H9 (cell line): Measurements from ENCODE around the gene METTL21C. TPM values are rescaled to one million over a fixed set of nuclear protein-coding genes. Genes with fewer than 3 reads are reported as not detected.

Experiments used
- DNase-seq: peaks from one replicate; pipeline ENCODE4 v3.0.0-alpha.2; 2017
- H2AFZ ChIP-seq: one replicate; pipeline ENCODE4 v1.6.1; 2013; ENCODE audit warnings: mild to moderate bottlenecking, low read length, control low read depth, moderate library complexity
- H2AK5ac ChIP-seq: 2 replicates; pipeline ENCODE4 v1.6.1; 2013; ENCODE audit warnings: low read length, control low read depth, mixed read lengths; ENCODE audit not compliant: insufficient read length
- H2BK120ac ChIP-seq: one replicate; pipeline ENCODE4 v1.6.1; 2013; ENCODE audit warnings: low read depth, mild to moderate bottlenecking, low read length, control low read depth, inconsistent platforms; ENCODE audit not compliant: poor library complexity, severe bottlenecking
- H2BK12ac ChIP-seq: 2 replicates; pipeline ENCODE4 v1.6.1; 2013; ENCODE audit warnings: low read length, control low read depth, mixed read lengths, low read depth; ENCODE audit not compliant: insufficient read length
- H2BK15ac ChIP-seq: 2 replicates; pipeline ENCODE4 v1.6.1; 2013; ENCODE audit warnings: low read depth, low read length, control low read depth
- H2BK20ac ChIP-seq: one replicate; pipeline ENCODE4 v1.6.1; 2013; ENCODE audit warnings: low read depth, mild to moderate bottlenecking, low read length, control low read depth, inconsistent platforms; ENCODE audit not compliant: poor library complexity, severe bottlenecking
- H2BK5ac ChIP-seq: 2 replicates; pipeline ENCODE4 v1.6.1; 2013; ENCODE audit warnings: low read length, control low read depth, mixed read lengths; ENCODE audit not compliant: insufficient read length
- H3K14ac ChIP-seq: 2 replicates; pipeline ENCODE4 v1.6.1; 2013; ENCODE audit warnings: low read length, control low read depth; ENCODE audit not compliant: insufficient read depth
- H3K18ac ChIP-seq: 2 replicates; pipeline ENCODE4 v1.6.1; 2013; ENCODE audit warnings: low read depth, mild to moderate bottlenecking, mixed read lengths, low read length, control low read depth; ENCODE audit not compliant: insufficient read length
- H3K23ac ChIP-seq: 2 replicates; pipeline ENCODE4 v1.6.1; 2013; ENCODE audit warnings: low read length, control low read depth, mixed read lengths, low read depth; ENCODE audit not compliant: insufficient read length
- H3K23me2 ChIP-seq: 2 replicates; pipeline ENCODE4 v1.6.1; 2013; ENCODE audit warnings: low read depth, mild to moderate bottlenecking, mixed read lengths, low read length, control low read depth; ENCODE audit not compliant: insufficient read length, poor library complexity, severe bottlenecking
- H3K27ac ChIP-seq: 2 replicates; pipeline ENCODE4 v1.5.1; 2013; ENCODE audit warnings: low read length, control low read depth, mixed read lengths, low read depth; ENCODE audit not compliant: insufficient read length
- H3K27me3 ChIP-seq: 2 replicates; pipeline ENCODE4 v1.6.1; 2013; ENCODE audit warnings: low read length, control low read depth, inconsistent platforms; ENCODE audit not compliant: insufficient read depth
- H3K4ac ChIP-seq: 2 replicates; pipeline ENCODE4 v1.6.1; 2013; ENCODE audit warnings: low read depth, mild to moderate bottlenecking, control low read depth, inconsistent platforms, low read length, moderate library complexity
- H3K4me1 ChIP-seq: 2 replicates; pipeline ENCODE4 v1.6.1; 2013; ENCODE audit warnings: low read length, control low read depth, inconsistent platforms; ENCODE audit not compliant: insufficient read depth
- H3K4me2 ChIP-seq: 2 replicates; pipeline ENCODE4 v1.6.1; 2013; ENCODE audit warnings: low read length, control low read depth, mixed read lengths; ENCODE audit not compliant: insufficient read length, insufficient read depth
- H3K56ac ChIP-seq: 2 replicates; pipeline ENCODE4 v1.6.1; 2013; ENCODE audit warnings: low read depth, mild to moderate bottlenecking, mixed read lengths, low read length, control low read depth; ENCODE audit not compliant: insufficient read length
- H3K79me1 ChIP-seq: 2 replicates; pipeline ENCODE4 v1.6.1; 2013; ENCODE audit warnings: low read depth, mild to moderate bottlenecking, moderate library complexity, low read length, control low read depth, inconsistent platforms; ENCODE audit not compliant: insufficient read depth, poor library complexity, severe bottlenecking
- H3K79me2 ChIP-seq: 2 replicates; pipeline ENCODE4 v1.6.1; 2013; ENCODE audit warnings: low read length, control low read depth, inconsistent platforms; ENCODE audit not compliant: insufficient read depth
- H3K9ac ChIP-seq: 2 replicates; pipeline ENCODE4 v1.6.1; 2013; ENCODE audit warnings: low read length, control low read depth, mixed read lengths; ENCODE audit not compliant: insufficient read length; ENCODE audit errors: extremely low read depth
- H3K9me3 ChIP-seq: one replicate; pipeline ENCODE4 v1.6.1; 2013; ENCODE audit warnings: low read depth, low read length, inconsistent platforms; ENCODE audit not compliant: control insufficient read depth
- H3T11ph ChIP-seq: one replicate; pipeline ENCODE4 v1.6.1; 2013; ENCODE audit warnings: mild to moderate bottlenecking, low read length, control low read depth, inconsistent platforms
- H4K20me1 ChIP-seq: one replicate; pipeline ENCODE4 v1.6.1; 2013; ENCODE audit not compliant: control insufficient read depth, insufficient read length, insufficient read depth
- H4K5ac ChIP-seq: 2 replicates; pipeline ENCODE4 v1.6.1; 2013; ENCODE audit warnings: low read depth, mild to moderate bottlenecking, mixed read lengths, low read length, control low read depth; ENCODE audit not compliant: insufficient read length
- H4K8ac ChIP-seq: replicated peaks from 2 replicates; pipeline ENCODE4 v1.6.1; 2013; ENCODE audit warnings: low read length, control low read depth, mixed read lengths, low read depth; ENCODE audit not compliant: insufficient read length
- H4K91ac ChIP-seq: 2 replicates; pipeline ENCODE4 v1.6.1; 2013; ENCODE audit warnings: low read depth, mild to moderate bottlenecking, moderate library complexity, mixed read lengths, low read length, control low read depth; ENCODE audit not compliant: insufficient read length
- H3K27ac Mint-ChIP-seq, 3 experiments: 2 replicates in 2 of 3; 3 replicates in 1 of 3; pipeline ENCODE4 v1.8.0; 2020 to 2021; ENCODE audit warnings: mixed read lengths in 3 of 3, mild to moderate bottlenecking in 1 of 3, moderate library complexity in 1 of 3
- H3K27me3 Mint-ChIP-seq: 2 replicates; pipeline ENCODE4 v1.8.0; 2021; ENCODE audit warnings: low read depth, mild to moderate bottlenecking, moderate library complexity, mixed read lengths
- H3K36me3 Mint-ChIP-seq, 3 experiments: 2 replicates in 2 of 3; 3 replicates in 1 of 3; pipeline ENCODE4 v1.8.0; 2020 to 2021; ENCODE audit warnings: low read depth in 3 of 3, mixed read lengths in 3 of 3; ENCODE audit not compliant: insufficient read depth in 1 of 3
- H3K4me1 Mint-ChIP-seq, 2 experiments: 2 replicates each; pipeline ENCODE4 v1.8.0; 2020; ENCODE audit warnings: mixed read lengths in 2 of 2
- H3K4me3 Mint-ChIP-seq, 2 experiments: 2 replicates in 1 of 2; 3 replicates in 1 of 2; pipeline ENCODE4 v1.8.0; 2020 to 2021; ENCODE audit warnings: mild to moderate bottlenecking in 2 of 2, mixed read lengths in 2 of 2, moderate library complexity in 1 of 2
- H3K9me3 Mint-ChIP-seq, 2 experiments: 2 replicates in 1 of 2; 3 replicates in 1 of 2; pipeline ENCODE4 v1.8.0; 2020; ENCODE audit warnings: mild to moderate bottlenecking in 2 of 2, mixed read lengths in 2 of 2, moderate library complexity in 1 of 2
- WGBS: extraction: QIAGEN DNeasy Blood & Tissue Kit; methylation state at CpG from one replicate; pipeline ENCODE4 v1.1.7; 2013; ENCODE audit warnings: missing lambda C conversion rate, low lambda C conversion rate, mixed read lengths; ENCODE audit not compliant: insufficient read length; ENCODE audit errors: extremely low coverage; 5-methylcytosine and 5-hydroxymethylcytosine counted together
- total RNA-seq: library from RNA; stranded (reverse); gene quantifications from 2 replicates; pipeline ENCODE4 v1.2.1, GENCODE V29; 2021
- TF ChIP-seq, protein P1 (sequence below): fragments of 200-600 bp; sonication (generic); conservative IDR thresholded peaks from 3 replicates; pipeline ENCODE4 v1.8.0; 2021; ENCODE audit warnings: antibody characterized with exemption, mild to moderate bottlenecking

The METTL21C gene
- total RNA-seq, 1 experiment from 2014 or later: not detected

GRCh38 chr13:102698649-102698980, 3.8 kb upstream of the METTL21C start:
- Histone ChIP-seq H4K20me1 (no peaks in the 10 kb centered on the region), H3K9me3 (no peaks in the 10 kb centered on the region), H3K4ac (no peak overlapping the region), H3K14ac (no peak overlapping the region), H3K79me2 (no peaks in the 10 kb centered on the region), H3K56ac (no peak overlapping the region), H2BK12ac (no peak overlapping the region), H2BK15ac (no peak overlapping the region), H3K27ac (no peak overlapping the region), H2AK5ac (no peak overlapping the region), H3T11ph (no peak overlapping the region), H4K91ac (no peak overlapping the region), H4K5ac (no peak overlapping the region), H3K27me3 (no peaks in the 10 kb centered on the region), H2AFZ (no peak overlapping the region), H2BK20ac (no peak overlapping the region), H3K9ac (no peak overlapping the region), H3K18ac (no peak overlapping the region), H3K79me1 (no peaks in the 10 kb centered on the region), H3K23me2 (no peaks in the 10 kb centered on the region), H3K23ac (no peak overlapping the region), H4K8ac (no peak overlapping the region), H2BK5ac (no peak overlapping the region), H3K4me2 (no peak overlapping the region), H2BK120ac (no peak overlapping the region), H3K4me1 (peaks cover 2% of the 10 kb centered on the region; the same call in 1 of the 2 replicates)
- H3K36me3 Mint-ChIP-seq: peaks cover 0 to 4% (median 3%) of the 10 kb centered on the region in 3 experiments; a peak in 2 of 7 replicates
- WGBS: no CpG with 5 or more reads among the region's 2 CpGs
- H3K4me1 Mint-ChIP-seq: peaks cover 4 to 15% of the 10 kb centered on the region in 2 experiments; a peak in 2 of 4 replicates
- H3K4me3 Mint-ChIP-seq: no peak overlapping the region
- H3K27me3 Mint-ChIP-seq: peaks cover 2% of the 10 kb centered on the region; the same call in 1 of the 2 replicates
- TF ChIP-seq, protein P1, sequence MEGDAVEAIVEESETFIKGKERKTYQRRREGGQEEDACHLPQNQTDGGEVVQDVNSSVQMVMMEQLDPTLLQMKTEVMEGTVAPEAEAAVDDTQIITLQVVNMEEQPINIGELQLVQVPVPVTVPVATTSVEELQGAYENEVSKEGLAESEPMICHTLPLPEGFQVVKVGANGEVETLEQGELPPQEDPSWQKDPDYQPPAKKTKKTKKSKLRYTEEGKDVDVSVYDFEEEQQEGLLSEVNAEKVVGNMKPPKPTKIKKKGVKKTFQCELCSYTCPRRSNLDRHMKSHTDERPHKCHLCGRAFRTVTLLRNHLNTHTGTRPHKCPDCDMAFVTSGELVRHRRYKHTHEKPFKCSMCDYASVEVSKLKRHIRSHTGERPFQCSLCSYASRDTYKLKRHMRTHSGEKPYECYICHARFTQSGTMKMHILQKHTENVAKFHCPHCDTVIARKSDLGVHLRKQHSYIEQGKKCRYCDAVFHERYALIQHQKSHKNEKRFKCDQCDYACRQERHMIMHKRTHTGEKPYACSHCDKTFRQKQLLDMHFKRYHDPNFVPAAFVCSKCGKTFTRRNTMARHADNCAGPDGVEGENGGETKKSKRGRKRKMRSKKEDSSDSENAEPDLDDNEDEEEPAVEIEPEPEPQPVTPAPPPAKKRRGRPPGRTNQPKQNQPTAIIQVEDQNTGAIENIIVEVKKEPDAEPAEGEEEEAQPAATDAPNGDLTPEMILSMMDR: no peak
- peak overlapping the region in 1 of 3 experiments; percentile 10; a peak in 1 of 7 replicates for H3K27ac Mint-ChIP-seq
- DNase-seq: no peak
- peaks cover 4 to 6% of the 10 kb centered on the region in 2 experiments for H3K9me3 Mint-ChIP-seq
